ENCODE results near the gene ZFP64. TPM values are rescaled to one million over a fixed set of nuclear protein-coding genes. Genes with fewer than 3 reads are reported as not detected.

ZFP64 gene
- polyA plus RNA-seq, 2 of the 4 experiments (the other 2 are of a cell fraction), result 14.4 to 22.0 TPM

DNA sequence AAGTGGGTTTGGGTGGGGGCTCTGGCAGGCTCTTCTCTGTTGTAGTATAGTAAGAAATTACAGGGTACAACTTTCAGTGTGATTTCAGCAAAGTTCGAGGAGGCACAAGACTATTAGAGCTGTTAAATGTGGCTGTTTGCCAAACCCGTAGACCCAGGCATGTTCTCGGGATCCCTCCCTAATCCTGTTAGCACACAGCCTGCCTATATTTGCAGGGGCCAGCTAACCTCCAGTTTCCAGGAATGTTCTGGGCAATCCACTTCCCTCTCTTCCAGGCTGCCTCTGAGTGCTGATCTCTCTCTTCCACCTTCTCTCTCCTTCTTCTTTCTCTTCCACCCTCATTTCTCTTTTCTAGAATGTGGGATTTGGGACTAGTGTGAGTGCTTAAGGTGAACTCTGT, 34.8 kb upstream of the ZFP64 start:
- ChIA-PET CTCF (interaction anchor here (1.0 kb wide), 1 partner anchor 85 kb away, joined by 3 read pairs; no protein-coding TSS in a partner anchor), POLR2A (no interaction called here)
- Histone ChIP-seq H3K4me2 (no peak overlapping the region), H3K4me3 (no peak overlapping the region), H3K27ac (no peak overlapping the region), H3K9me3 (peaks cover 5% of the 10 kb centered on the region; the same call in 2 of the 3 replicates), H3K4me1 (peaks cover 15% of the 10 kb centered on the region)
- WGBS (ENCODE audit: missing lambda C conversion rate), result 22% methylated on average over 3 of the region's 3 CpGs
- DNase-seq (ENCODE audit: low read depth in 1 of 2, low spot score in 1 of 2) (no peak), ATAC-seq (no peak), FAIRE-seq (no peak)
- TF ChIP-seq, protein P1, sequence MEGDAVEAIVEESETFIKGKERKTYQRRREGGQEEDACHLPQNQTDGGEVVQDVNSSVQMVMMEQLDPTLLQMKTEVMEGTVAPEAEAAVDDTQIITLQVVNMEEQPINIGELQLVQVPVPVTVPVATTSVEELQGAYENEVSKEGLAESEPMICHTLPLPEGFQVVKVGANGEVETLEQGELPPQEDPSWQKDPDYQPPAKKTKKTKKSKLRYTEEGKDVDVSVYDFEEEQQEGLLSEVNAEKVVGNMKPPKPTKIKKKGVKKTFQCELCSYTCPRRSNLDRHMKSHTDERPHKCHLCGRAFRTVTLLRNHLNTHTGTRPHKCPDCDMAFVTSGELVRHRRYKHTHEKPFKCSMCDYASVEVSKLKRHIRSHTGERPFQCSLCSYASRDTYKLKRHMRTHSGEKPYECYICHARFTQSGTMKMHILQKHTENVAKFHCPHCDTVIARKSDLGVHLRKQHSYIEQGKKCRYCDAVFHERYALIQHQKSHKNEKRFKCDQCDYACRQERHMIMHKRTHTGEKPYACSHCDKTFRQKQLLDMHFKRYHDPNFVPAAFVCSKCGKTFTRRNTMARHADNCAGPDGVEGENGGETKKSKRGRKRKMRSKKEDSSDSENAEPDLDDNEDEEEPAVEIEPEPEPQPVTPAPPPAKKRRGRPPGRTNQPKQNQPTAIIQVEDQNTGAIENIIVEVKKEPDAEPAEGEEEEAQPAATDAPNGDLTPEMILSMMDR (IDR thresholded peaks at IDR 0.05), result no peak
- TF ChIP-seq, protein P2, sequence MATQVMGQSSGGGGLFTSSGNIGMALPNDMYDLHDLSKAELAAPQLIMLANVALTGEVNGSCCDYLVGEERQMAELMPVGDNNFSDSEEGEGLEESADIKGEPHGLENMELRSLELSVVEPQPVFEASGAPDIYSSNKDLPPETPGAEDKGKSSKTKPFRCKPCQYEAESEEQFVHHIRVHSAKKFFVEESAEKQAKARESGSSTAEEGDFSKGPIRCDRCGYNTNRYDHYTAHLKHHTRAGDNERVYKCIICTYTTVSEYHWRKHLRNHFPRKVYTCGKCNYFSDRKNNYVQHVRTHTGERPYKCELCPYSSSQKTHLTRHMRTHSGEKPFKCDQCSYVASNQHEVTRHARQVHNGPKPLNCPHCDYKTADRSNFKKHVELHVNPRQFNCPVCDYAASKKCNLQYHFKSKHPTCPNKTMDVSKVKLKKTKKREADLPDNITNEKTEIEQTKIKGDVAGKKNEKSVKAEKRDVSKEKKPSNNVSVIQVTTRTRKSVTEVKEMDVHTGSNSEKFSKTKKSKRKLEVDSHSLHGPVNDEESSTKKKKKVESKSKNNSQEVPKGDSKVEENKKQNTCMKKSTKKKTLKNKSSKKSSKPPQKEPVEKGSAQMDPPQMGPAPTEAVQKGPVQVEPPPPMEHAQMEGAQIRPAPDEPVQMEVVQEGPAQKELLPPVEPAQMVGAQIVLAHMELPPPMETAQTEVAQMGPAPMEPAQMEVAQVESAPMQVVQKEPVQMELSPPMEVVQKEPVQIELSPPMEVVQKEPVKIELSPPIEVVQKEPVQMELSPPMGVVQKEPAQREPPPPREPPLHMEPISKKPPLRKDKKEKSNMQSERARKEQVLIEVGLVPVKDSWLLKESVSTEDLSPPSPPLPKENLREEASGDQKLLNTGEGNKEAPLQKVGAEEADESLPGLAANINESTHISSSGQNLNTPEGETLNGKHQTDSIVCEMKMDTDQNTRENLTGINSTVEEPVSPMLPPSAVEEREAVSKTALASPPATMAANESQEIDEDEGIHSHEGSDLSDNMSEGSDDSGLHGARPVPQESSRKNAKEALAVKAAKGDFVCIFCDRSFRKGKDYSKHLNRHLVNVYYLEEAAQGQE (IDR thresholded peaks at IDR 0.05), result no peak
- TF ChIP-seq, protein P3, sequence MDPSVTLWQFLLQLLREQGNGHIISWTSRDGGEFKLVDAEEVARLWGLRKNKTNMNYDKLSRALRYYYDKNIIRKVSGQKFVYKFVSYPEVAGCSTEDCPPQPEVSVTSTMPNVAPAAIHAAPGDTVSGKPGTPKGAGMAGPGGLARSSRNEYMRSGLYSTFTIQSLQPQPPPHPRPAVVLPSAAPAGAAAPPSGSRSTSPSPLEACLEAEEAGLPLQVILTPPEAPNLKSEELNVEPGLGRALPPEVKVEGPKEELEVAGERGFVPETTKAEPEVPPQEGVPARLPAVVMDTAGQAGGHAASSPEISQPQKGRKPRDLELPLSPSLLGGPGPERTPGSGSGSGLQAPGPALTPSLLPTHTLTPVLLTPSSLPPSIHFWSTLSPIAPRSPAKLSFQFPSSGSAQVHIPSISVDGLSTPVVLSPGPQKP (IDR thresholded peaks at IDR 0.05; ENCODE audit: low read depth, low read length), result no peak
- TF ChIP-seq MAFK (IDR thresholded peaks at IDR 0.05; ENCODE audit: partially characterized antibody) (no peak), FOXS1 (CRISPR knock-in tag; IDR thresholded peaks at IDR 0.05) (no peak), HOXB13 (CRISPR knock-in tag; IDR thresholded peaks at IDR 0.05; ENCODE audit: low read depth) (no peak), HDAC2 (IDR thresholded peaks at IDR 0.05) (no peak), CHD2 (IDR thresholded peaks at IDR 0.05; ENCODE audit: low read length, partially characterized antibody) (no peak), HEYL (CRISPR knock-in tag; IDR thresholded peaks at IDR 0.05) (no peak)

GRCh38 chr20:52224920-52225319, 33.3 kb upstream of the ZFP64 start:
- ATAC-seq, result no peak
- TF ChIP-seq, protein P4, sequence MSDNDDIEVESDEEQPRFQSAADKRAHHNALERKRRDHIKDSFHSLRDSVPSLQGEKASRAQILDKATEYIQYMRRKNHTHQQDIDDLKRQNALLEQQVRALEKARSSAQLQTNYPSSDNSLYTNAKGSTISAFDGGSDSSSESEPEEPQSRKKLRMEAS (IDR thresholded peaks at IDR 0.05), result no peak
- no peak for TF ChIP-seq SREBF2 (IDR thresholded peaks at IDR 0.05)
- no peak for TF ChIP-seq POLR2A (IDR thresholded peaks at IDR 0.05; ENCODE audit: low read length)
- TF ChIP-seq SMC3 (IDR thresholded peaks at IDR 0.05), result no peak
- TF ChIP-seq EHMT2 (IDR thresholded peaks at IDR 0.05; ENCODE audit: low read depth), result no peak
- TF ChIP-seq, protein P1 (IDR thresholded peaks at IDR 0.05), result no peak
- TF ChIP-seq CEBPB (IDR thresholded peaks at IDR 0.05), result no peak
- no peak for TF ChIP-seq JUNB (IDR thresholded peaks at IDR 0.05)
- H3K9me3 ChIP-seq, result peaks cover 20% of the 10 kb centered on the region
- no peak for DNase-seq (ENCODE audit: low read depth in 1 of 2, low spot score in 1 of 2)
- no peak overlapping the region for H3K27ac ChIP-seq
- ChIA-PET POLR2A (no interaction called here), CTCF (no interaction called here)
- FAIRE-seq, result no peak
- H3K4me3 ChIP-seq, result no peak overlapping the region
- H3K4me1 ChIP-seq, result peaks cover 2% of the 10 kb centered on the region; the same call in 2 of the 3 replicates
- no peak overlapping the region for H3K4me2 ChIP-seq
- 11% methylated on average over 3 of the region's 3 CpGs for WGBS (ENCODE audit: missing lambda C conversion rate)

Data from A549 (cell line).